Adrenal gland (tissue), 12 donors: ENCODE results near the gene KLHDC10. TPM values are rescaled to one million over a fixed set of nuclear protein-coding genes. Genes with fewer than 3 reads are reported as not detected.
A peak's percentile ranks its signal among the peaks of the same experiment; 100 is the strongest.

Source experiments
- DNase-seq, 7 donors: peaks; one replicate each; pipeline ENCODE4 v3.0.0-alpha.2; 2019 to 2020
- H3K27ac ChIP-seq, 5 donors: fragments of 200-600 bp; sonication (generic) in 4 of 5; 1 replicate in 3 of 5; 2 replicates in 2 of 5; pipeline versions ENCODE4 v1.5.1 to v1.8.0; 2016 to 2020; ENCODE audit warnings: mild to moderate bottlenecking in 1 of 5
- H3K27me3 ChIP-seq: fragments of 200-600 bp; 2 replicates; pipeline ENCODE4 v1.8.0; 2021
- H3K36me3 ChIP-seq, 2 donors: fragments of 200-600 bp; replicated peaks in 1 of 2; 1 replicate in 1 of 2; 2 replicates in 1 of 2; pipeline versions ENCODE4 v1.5.1 to v1.8.0; 2018 to 2022
- H3K4me1 ChIP-seq, 2 donors: fragments of 200-600 bp; replicated peaks in 1 of 2; 1 replicate in 1 of 2; 2 replicates in 1 of 2; pipeline versions ENCODE4 v1.5.1 to v1.8.0; 2018 to 2021
- H3K4me3 ChIP-seq, 4 donors: fragments of 200-600 bp; sonication (generic) in 3 of 4; one replicate each; pipeline ENCODE4 v1.5.1; 2016 to 2018
- H3K9me3 ChIP-seq, 3 donors: fragments of 200-600 bp; sonication (generic) in 1 of 3; replicated peaks in 1 of 3; 1 replicate in 2 of 3; 2 replicates in 1 of 3; pipeline versions ENCODE4 v1.5.1 to v1.8.0; 2016 to 2021
- CTCF ChIP-seq, 6 experiments: fragments of 450-650 bp in 4 of 6; fragments of 200-600 bp in 2 of 6; sonication (generic) in 1 of 6; IDR thresholded peaks; 1 replicate in 5 of 6; 2 replicates in 1 of 6; pipeline versions ENCODE4 v1.5.1 to v1.8.0; 2016 to 2021; ENCODE audit warnings: antibody characterized with exemption in 6 of 6, mild to moderate bottlenecking in 2 of 6, moderate library complexity in 1 of 6
- POLR2A ChIP-seq, 2 donors: fragments of 450-650 bp; IDR thresholded peaks; one replicate each; pipeline ENCODE4 v1.6.1; 2017; ENCODE audit warnings: antibody characterized with exemption in 2 of 2, mild to moderate bottlenecking in 2 of 2, moderate library complexity in 1 of 2
- WGBS, 4 donors: extraction: QIAGEN DNeasy Blood & Tissue Kit in 2 of 4; methylation state at CpG; one replicate each; pipeline versions ENCODE4 v1.1.5 to v1.1.7; 2013 to 2017; 5-methylcytosine and 5-hydroxymethylcytosine counted together
- intact Hi-C, 2 donors: fragments of 100-400 bp; cut with DNase I; formaldehyde crosslinking; loops; one replicate each; pipeline versions ENCODE4 v1.14.1 to v1.15.0; 2022 to 2023
- polyA plus RNA-seq, 3 donors: library from polyadenylated mRNA; stranded (reverse); fragments of 200-250 nt in 2 of 3; fragments of 350-450 nt in 1 of 3; fragmentation: Illumina TruSeq in 1 of 3; extraction: RNeasy Lipid Tissue Mini Kit (QIAGEN cat#74804) in 1 of 3; gene quantifications; one replicate each; pipeline ENCODE4 v1.2.3, GENCODE V29; 2013 to 2014
- total RNA-seq, 9 donors: library from RNA; depleted of rRNA in 4 of 9; stranded (reverse); fragments of >200 nt in 4 of 9; fragments of 120-200 nt in 1 of 9; fragmentation: NEBNext Ultra II Directional in 1 of 9; extraction: Animal tissue kit (Norgen Biotek cat#: 25700) in 1 of 9; gene quantifications; one replicate each; pipeline versions ENCODE4 v1.1.0 to v1.2.4, GENCODE V29; 2013 to 2023
- donor health status: healthy with polysubstance abuse.
- donor health status: Bipolar disorder and iron deficiency.
- donor health status: DM: yes; HTN: yes; CAD: no.
- donor health status: DM: no; HTN: no; CAD: no.
- donor health status: DM: no; HTN: no; CAD: no.
- donor health status: DM: yes; HTN: yes; CAD: no.

Gene KLHDC10
- total and polyA plus RNA-seq, 12 donors = 13.4 to 57.2 (median 33.4) TPM

GRCh38 chr7:130147710-130148325 is 77.5 kb downstream of the KLHDC10 start:
- H3K4me3 ChIP-seq = no peak overlapping the region
- no peaks in the 10 kb centered on the region for H3K9me3 ChIP-seq
- no peaks in the 10 kb centered on the region for H3K4me1 ChIP-seq
- DNase-seq = peak in 1 of 7 donors; percentile 31
- no peak overlapping the region for H3K27ac ChIP-seq
- no peaks in the 10 kb centered on the region for H3K27me3 ChIP-seq
- TF ChIP-seq CTCF (IDR thresholded peaks at IDR 0.05) (no peak), POLR2A (IDR thresholded peaks at IDR 0.05) (no peak)
- H3K36me3 ChIP-seq = no peaks in the 10 kb centered on the region
- WGBS, 4 donors = 96 to 99% (median 96%) methylated on average over 8 to 14 of the region's 14 CpGs
- intact Hi-C loops = no loop called here

- Histone ChIP-seq H3K4me1 (no peaks in the 10 kb centered on the region), H3K9me3 (no peaks in the 10 kb centered on the region), H3K27me3 (no peaks in the 10 kb centered on the region), H3K36me3 (no peaks in the 10 kb centered on the region), H3K27ac (no peak overlapping the region), H3K4me3 (no peak overlapping the region)
- TF ChIP-seq CTCF (IDR thresholded peaks at IDR 0.05) = no peak
- no peak for TF ChIP-seq POLR2A (IDR thresholded peaks at IDR 0.05)
- peak in 1 of 7 donors; percentile 27 for DNase-seq
- intact Hi-C loops = no loop called here
- WGBS, 4 donors = 75 to 87% (median 80%) methylated on average over 9 of the region's 9 CpGs
These were observed 78.2 kb downstream of the KLHDC10 start for GRCh38 chr7:130148561-130148960.

- DNase-seq = peak in 1 of 7 donors; percentile 40
- intact Hi-C loops = no loop called here
- Histone ChIP-seq H3K9me3 (no peaks in the 10 kb centered on the region), H3K4me3 (no peak overlapping the region), H3K4me1 (peaks cover under 1 to 4% of the 10 kb centered on the region in 2 donors), H3K27me3 (no peaks in the 10 kb centered on the region), H3K27ac (no peak overlapping the region), H3K36me3 (no peaks in the 10 kb centered on the region)
- 71 to 89% (median 77%) methylated on average over 10 to 20 of the region's 20 CpGs for WGBS, 4 donors
- no peak for TF ChIP-seq POLR2A (IDR thresholded peaks at IDR 0.05)
- TF ChIP-seq CTCF (IDR thresholded peaks at IDR 0.05) = no peak
These were observed 79.2 kb downstream of the KLHDC10 start for GRCh38 chr7:130149281-130150139.

- intact Hi-C loops = no loop called here
- Histone ChIP-seq H3K9me3 (no peaks in the 10 kb centered on the region), H3K27me3 (no peaks in the 10 kb centered on the region), H3K27ac (no peak overlapping the region), H3K36me3 (no peaks in the 10 kb centered on the region), H3K4me3 (no peak overlapping the region), H3K4me1 (peaks cover 7 to 10% of the 10 kb centered on the region in 2 donors)
- TF ChIP-seq CTCF (IDR thresholded peaks at IDR 0.05) = no peak
- TF ChIP-seq POLR2A (IDR thresholded peaks at IDR 0.05) = no peak
- 94 to 98% (median 97%) methylated on average over 7 to 11 of the region's 11 CpGs for WGBS, 4 donors
- DNase-seq = no peak
These were observed 80.3 kb downstream of the KLHDC10 start for GRCh38 chr7:130150587-130150986.
